Type B pancreatic cell (in vitro differentiated cells): ENCODE results near the gene R3HDM1. TPM values are rescaled to one million over a fixed set of nuclear protein-coding genes. Genes with fewer than 3 reads are reported as not detected.
A peak's percentile ranks its signal among the peaks of the same experiment; 100 is the strongest.

Source experiments
- DNase-seq: peaks from one replicate; pipeline ENCODE4 v3.0.0; 2021; ENCODE audit warnings: mixed read lengths; ENCODE audit not compliant: unreplicated experiment; ENCODE audit errors: extremely low spot score
- H3K27ac Mint-ChIP-seq: 2 replicates; pipeline ENCODE4 v1.8.0; 2021; ENCODE audit warnings: mild to moderate bottlenecking, mixed read lengths
- H3K27me3 Mint-ChIP-seq: 2 replicates; pipeline ENCODE4 v1.8.0; 2021; ENCODE audit warnings: mixed read lengths
- H3K36me3 Mint-ChIP-seq: 2 replicates; pipeline ENCODE4 v1.8.0; 2021; ENCODE audit warnings: mixed read lengths
- H3K4me1 Mint-ChIP-seq: one replicate; pipeline ENCODE4 v1.8.0; 2021; ENCODE audit warnings: mixed read lengths; ENCODE audit not compliant: unreplicated experiment
- H3K4me3 Mint-ChIP-seq: 2 replicates; pipeline ENCODE4 v1.8.0; 2021; ENCODE audit warnings: mild to moderate bottlenecking, mixed read lengths
- H3K9me3 Mint-ChIP-seq: 2 replicates; pipeline ENCODE4 v1.8.0; 2021; ENCODE audit warnings: mixed read lengths
- CTCF ChIP-seq: fragments of 200-600 bp; sonication (generic); conservative IDR thresholded peaks from 2 replicates; pipeline ENCODE4 v1.5.0; 2021; ENCODE audit warnings: antibody characterized with exemption, mild to moderate bottlenecking
- total RNA-seq: library from RNA; stranded (reverse); gene quantifications from 2 replicates; pipeline ENCODE4 v1.2.1, GENCODE V29; 2021; ENCODE audit warnings: low replicate concordance

Gene R3HDM1
- total RNA-seq, 1 donor from 2014 or later = 47.5 TPM

DNA sequence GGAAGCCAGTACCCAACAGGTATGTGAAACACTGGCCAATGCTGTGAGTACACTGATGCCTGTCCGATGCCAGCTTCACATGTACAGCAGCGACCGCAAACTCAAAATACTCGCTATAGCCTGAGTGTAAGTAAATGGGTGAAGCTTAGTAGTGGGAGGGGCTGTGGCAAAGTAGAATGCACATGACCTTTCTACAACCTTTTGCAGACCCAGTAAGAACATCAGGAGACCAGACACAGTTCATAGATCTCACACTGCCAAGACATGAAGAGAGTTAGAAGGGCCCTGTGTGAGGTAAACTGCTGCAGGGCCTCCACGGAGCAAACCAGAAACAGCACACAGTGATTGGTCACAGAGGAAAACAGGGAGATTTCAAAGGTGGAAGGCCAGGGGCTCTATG is 201.3 kb downstream of the R3HDM1 start:
- H3K4me3 Mint-ChIP-seq = no peak overlapping the region
- no peaks in the 10 kb centered on the region for H3K27me3 Mint-ChIP-seq
- H3K9me3 Mint-ChIP-seq = no peaks in the 10 kb centered on the region
- TF ChIP-seq CTCF = no peak
- no peaks in the 10 kb centered on the region for H3K36me3 Mint-ChIP-seq
- no peak overlapping the region for H3K27ac Mint-ChIP-seq
- peaks cover 8% of the 10 kb centered on the region for H3K4me1 Mint-ChIP-seq
- no peak for DNase-seq

GRCh38 chr2:135733045-135733444 is 201.8 kb downstream of the R3HDM1 start:
- no peaks in the 10 kb centered on the region for H3K27me3 Mint-ChIP-seq
- H3K9me3 Mint-ChIP-seq = no peaks in the 10 kb centered on the region
- no peaks in the 10 kb centered on the region for H3K36me3 Mint-ChIP-seq
- H3K27ac Mint-ChIP-seq = no peak overlapping the region
- H3K4me3 Mint-ChIP-seq = no peak overlapping the region
- H3K4me1 Mint-ChIP-seq = peaks cover 8% of the 10 kb centered on the region
- TF ChIP-seq CTCF = no peak
- DNase-seq = no peak

GRCh38 chr2:135736546-135736945 is 205.3 kb downstream of the R3HDM1 start:
- no peak overlapping the region for H3K4me3 Mint-ChIP-seq
- H3K36me3 Mint-ChIP-seq = peaks cover 4% of the 10 kb centered on the region
- H3K27me3 Mint-ChIP-seq = no peaks in the 10 kb centered on the region
- H3K27ac Mint-ChIP-seq = no peak overlapping the region
- DNase-seq = no peak
- TF ChIP-seq CTCF = no peak
- peaks cover 5% of the 10 kb centered on the region for H3K9me3 Mint-ChIP-seq
- H3K4me1 Mint-ChIP-seq = peaks cover 13% of the 10 kb centered on the region

GRCh38 chr2:135740206-135740605 is 208.9 kb downstream of the R3HDM1 start:
- Mint-ChIP-seq H3K27ac (no peak overlapping the region), H3K36me3 (peaks cover 13% of the 10 kb centered on the region), H3K9me3 (peaks cover 8% of the 10 kb centered on the region), H3K4me3 (no peak overlapping the region), H3K4me1 (peaks cover 20% of the 10 kb centered on the region), H3K27me3 (no peaks in the 10 kb centered on the region)
- no peak for DNase-seq
- TF ChIP-seq CTCF = no peak

GRCh38 chr2:135741043-135741394 is 209.7 kb downstream of the R3HDM1 start:
- H3K27ac Mint-ChIP-seq = peak overlapping the region; percentile 99
- peaks cover 17% of the 10 kb centered on the region for H3K36me3 Mint-ChIP-seq

More at GRCh38 chr2:135741043-135741394, 209.7 kb downstream of the R3HDM1 start:
- no peak for TF ChIP-seq CTCF
- no peak for DNase-seq
- Mint-ChIP-seq H3K4me3 (peak overlapping the region; percentile 92), H3K27me3 (no peaks in the 10 kb centered on the region), H3K9me3 (peaks cover 8% of the 10 kb centered on the region), H3K4me1 (peaks cover 23% of the 10 kb centered on the region)
